Body of pancreas (tissue), 4 donors: ENCODE results near the gene ACTL8.

ENCODE experiments used
- CTCF ChIP-seq, 7 experiments: fragments of 450-650 bp in 4 of 7; fragments of 200-600 bp in 3 of 7; sonication (generic) in 3 of 7; IDR thresholded peaks; one replicate each; pipeline ENCODE4 v1.5.1; 2016 to 2019; ENCODE audit warnings: antibody characterized with exemption in 7 of 7
- POLR2A ChIP-seq, 3 donors: fragments of 450-650 bp; IDR thresholded peaks; one replicate each; pipeline ENCODE4 v1.6.1; 2016; ENCODE audit warnings: antibody characterized with exemption in 3 of 3, mild to moderate bottlenecking in 2 of 3

- TF ChIP-seq CTCF (IDR thresholded peaks at IDR 0.05) (no peak), POLR2A (IDR thresholded peaks at IDR 0.05) (no peak)
Measured at GRCh38 chr1:17828991-17829390, 73.9 kb downstream of the ACTL8 start.
